Keratinocyte (primary cell): ENCODE results near the gene NDUFC2.

Experiments
- CTCF ChIP-seq, 3 experiments: IDR thresholded peaks in 1 of 3; conservative IDR thresholded peaks in 1 of 3; optimal IDR thresholded peaks in 1 of 3; 2 replicates in 2 of 3; 3 replicates in 1 of 3; pipeline versions ENCODE3 to v1.5.1; 2011; ENCODE audit warnings: low read length in 3 of 3, mild to moderate bottlenecking in 3 of 3, moderate library complexity in 2 of 3, control low read depth in 1 of 3, inconsistent platforms in 1 of 3; ENCODE audit not compliant: insufficient read depth in 2 of 3; ENCODE audit errors: extremely low read depth in 1 of 3
- EZH2 ChIP-seq: IDR thresholded peaks from one replicate; pipeline ENCODE4 v1.6.1; 2012; ENCODE audit warnings: inconsistent platforms, mild to moderate bottlenecking, low read length, moderate library complexity

DNA sequence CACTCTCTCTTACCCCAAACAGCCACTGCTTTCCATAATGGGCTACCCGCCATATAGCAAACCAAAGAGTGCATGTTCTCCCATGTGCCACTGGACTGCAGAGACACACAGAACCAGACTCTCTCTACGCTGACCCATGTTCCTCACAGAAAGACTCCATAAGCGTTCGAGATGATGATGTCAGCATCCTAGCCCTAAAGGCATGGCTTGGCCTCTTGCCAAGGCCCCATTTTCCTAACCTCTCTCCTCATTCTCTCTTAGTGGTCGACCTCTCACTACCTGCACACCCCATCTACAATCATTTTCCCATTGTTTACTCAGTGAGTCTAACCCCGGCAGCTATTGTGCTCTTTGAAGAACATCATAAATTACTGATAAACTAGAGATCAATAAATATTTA is 4.9 kb downstream of the NDUFC2 start:
- TF ChIP-seq CTCF (optimal IDR thresholded peaks at IDR 0.05 in 1 of 3, IDR thresholded peaks at IDR 0.05 in 1 of 3, conservative IDR thresholded peaks at IDR 0.05 in 1 of 3; ENCODE audit: extremely low read depth in 1 of 3, insufficient read depth in 2 of 3, low read length in 3 of 3) (no peak), EZH2 (no peak)
